Nephron (organoid): ENCODE results near the gene DNASE1L3.
A peak's percentile ranks its signal among the peaks of the same experiment; 100 is the strongest.

Experiments
- H3K27ac Mint-ChIP-seq, 3 experiments: 2 replicates each; pipeline ENCODE4 v1.8.0; 2020; ENCODE audit warnings: mixed read lengths in 3 of 3, mild to moderate bottlenecking in 2 of 3, moderate library complexity in 1 of 3
- H3K27me3 Mint-ChIP-seq: 2 replicates; pipeline ENCODE4 v1.8.0; 2021; ENCODE audit warnings: low read depth, mild to moderate bottlenecking, moderate library complexity, mixed read lengths
- H3K36me3 Mint-ChIP-seq: 2 replicates; pipeline ENCODE4 v1.8.0; 2020; ENCODE audit warnings: low read depth, mixed read lengths
- H3K4me1 Mint-ChIP-seq: 2 replicates; pipeline ENCODE4 v1.8.0; 2020; ENCODE audit warnings: mixed read lengths
- H3K4me3 Mint-ChIP-seq, 3 experiments: 2 replicates each; pipeline ENCODE4 v1.8.0; 2020; ENCODE audit warnings: mild to moderate bottlenecking in 3 of 3, mixed read lengths in 3 of 3, moderate library complexity in 2 of 3
- H3K9me3 Mint-ChIP-seq: 2 replicates; pipeline ENCODE4 v1.8.0; 2020; ENCODE audit warnings: mixed read lengths
- CTCF ChIP-seq, 3 experiments: fragments of 200-600 bp; sonication (generic); IDR thresholded peaks; one replicate each; pipeline ENCODE4 v1.5.0; 2021; ENCODE audit warnings: antibody characterized with exemption in 3 of 3; ENCODE audit not compliant: unreplicated experiment in 3 of 3

Gene DNASE1L3

GRCh38 chr3:58177747-58178527, 32.8 kb downstream of the DNASE1L3 start:
- peak; percentile 93 to 97 (median 96) for TF ChIP-seq CTCF (IDR thresholded peaks at IDR 0.05; ENCODE audit: unreplicated experiment in 3 of 3)
- Mint-ChIP-seq H3K27ac (peak overlapping the region; percentile 27 to 73 (median 56)), H3K4me1 (peaks cover 18% of the 10 kb centered on the region), H3K9me3 (no peaks in the 10 kb centered on the region), H3K36me3 (no peaks in the 10 kb centered on the region), H3K27me3 (peaks cover 1% of the 10 kb centered on the region), H3K4me3 (peak overlapping the region; percentile 70 to 77 (median 73))

- H3K4me3 Mint-ChIP-seq = peak overlapping the region in 2 of 3 experiments; percentile 34 to 61
- no peaks in the 10 kb centered on the region for H3K27me3 Mint-ChIP-seq
- peaks cover 18% of the 10 kb centered on the region for H3K4me1 Mint-ChIP-seq
- H3K36me3 Mint-ChIP-seq = peaks cover under 1% of the 10 kb centered on the region
- no peaks in the 10 kb centered on the region for H3K9me3 Mint-ChIP-seq
- TF ChIP-seq CTCF (IDR thresholded peaks at IDR 0.05; ENCODE audit: unreplicated experiment in 3 of 3) = no peak
- peak overlapping the region in 1 of 3 experiments; percentile 31 for H3K27ac Mint-ChIP-seq
Observed at GRCh38 chr3:58176827-58177489, 33.8 kb downstream of the DNASE1L3 start.

- Mint-ChIP-seq H3K4me1 (peaks cover 18% of the 10 kb centered on the region), H3K36me3 (peaks cover 8% of the 10 kb centered on the region), H3K27ac (peak overlapping the region; percentile 92 to 95 (median 93))
Observed at GRCh38 chr3:58176185-58176530, 34.6 kb downstream of the DNASE1L3 start.

DNA sequence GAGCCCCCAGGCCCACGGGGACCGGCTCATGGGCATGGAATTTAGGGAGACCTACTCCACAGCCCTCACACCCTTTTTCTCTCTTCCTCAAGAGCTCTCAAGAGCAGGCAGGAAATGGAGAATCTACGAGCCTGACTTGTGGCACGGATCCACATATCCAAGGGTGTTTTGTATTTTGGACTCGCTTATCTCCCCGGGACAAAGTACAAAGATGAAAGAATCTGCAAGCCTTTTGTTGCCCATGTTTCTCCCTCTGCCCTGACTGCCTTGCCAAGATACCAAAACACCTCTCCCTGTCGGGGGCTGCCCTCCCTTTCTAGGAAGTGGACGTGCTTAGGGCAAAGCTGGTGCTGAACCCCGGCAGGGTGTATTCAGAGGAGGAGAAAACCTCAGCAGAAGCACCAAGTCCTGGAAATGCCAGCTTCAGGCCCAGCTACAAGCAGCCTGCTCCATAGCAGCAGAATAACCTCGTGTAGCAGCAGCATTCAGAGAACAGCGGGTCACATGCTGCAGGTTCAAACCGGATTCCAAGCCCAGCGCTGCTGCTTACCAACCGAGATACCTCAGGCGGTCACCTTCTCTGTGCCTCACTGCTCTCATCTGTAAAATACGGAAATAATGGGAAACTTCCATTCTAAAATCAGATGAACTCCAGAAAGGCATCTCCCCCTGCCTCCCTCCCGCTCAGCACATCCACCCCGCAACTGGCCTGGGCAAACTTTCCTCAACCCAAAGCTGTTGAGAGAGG, 35.2 kb downstream of the DNASE1L3 start:
- no peak for TF ChIP-seq CTCF (IDR thresholded peaks at IDR 0.05; ENCODE audit: unreplicated experiment in 3 of 3)
- peak overlapping the region in 2 of 3 experiments; percentile 0 to 7 for H3K4me3 Mint-ChIP-seq
- no peaks in the 10 kb centered on the region for H3K27me3 Mint-ChIP-seq
- H3K4me1 Mint-ChIP-seq = peaks cover 18% of the 10 kb centered on the region
- H3K36me3 Mint-ChIP-seq = peaks cover 9% of the 10 kb centered on the region
- H3K27ac Mint-ChIP-seq = peak overlapping the region; percentile 92 to 95 (median 93)
- no peaks in the 10 kb centered on the region for H3K9me3 Mint-ChIP-seq

More at GRCh38 chr3:58176185-58176530, 34.6 kb downstream of the DNASE1L3 start:
- TF ChIP-seq CTCF (IDR thresholded peaks at IDR 0.05; ENCODE audit: unreplicated experiment in 3 of 3) = no peak
- Mint-ChIP-seq H3K4me3 (no peak overlapping the region), H3K9me3 (no peaks in the 10 kb centered on the region), H3K27me3 (no peaks in the 10 kb centered on the region)

GRCh38 chr3:58175187-58175436, 35.7 kb downstream of the DNASE1L3 start:
- H3K4me3 Mint-ChIP-seq = no peak overlapping the region
- H3K4me1 Mint-ChIP-seq = peaks cover 18% of the 10 kb centered on the region
- H3K27ac Mint-ChIP-seq = peak overlapping the region; percentile 92 to 95 (median 93)
- no peaks in the 10 kb centered on the region for H3K27me3 Mint-ChIP-seq
- TF ChIP-seq CTCF (IDR thresholded peaks at IDR 0.05; ENCODE audit: unreplicated experiment in 3 of 3) = no peak
- peaks cover 14% of the 10 kb centered on the region for H3K36me3 Mint-ChIP-seq
- H3K9me3 Mint-ChIP-seq = no peaks in the 10 kb centered on the region
